Esophagus squamous epithelium (tissue), 4 donors: Measurements from ENCODE around the gene CASK.

ENCODE experiments used
- CTCF ChIP-seq, 6 experiments: fragments of 450-650 bp in 4 of 6; fragments of 200-600 bp in 2 of 6; sonication (generic) in 2 of 6; IDR thresholded peaks; one replicate each; pipeline ENCODE4 v1.5.1; 2016 to 2019; ENCODE audit warnings: antibody characterized with exemption in 6 of 6, mild to moderate bottlenecking in 4 of 6, moderate library complexity in 4 of 6
- POLR2A ChIP-seq, 4 donors: fragments of 450-650 bp; IDR thresholded peaks; one replicate each; pipeline ENCODE4 v1.6.1; 2017; ENCODE audit warnings: antibody characterized with exemption in 4 of 4, mild to moderate bottlenecking in 4 of 4, moderate library complexity in 3 of 4

DNA sequence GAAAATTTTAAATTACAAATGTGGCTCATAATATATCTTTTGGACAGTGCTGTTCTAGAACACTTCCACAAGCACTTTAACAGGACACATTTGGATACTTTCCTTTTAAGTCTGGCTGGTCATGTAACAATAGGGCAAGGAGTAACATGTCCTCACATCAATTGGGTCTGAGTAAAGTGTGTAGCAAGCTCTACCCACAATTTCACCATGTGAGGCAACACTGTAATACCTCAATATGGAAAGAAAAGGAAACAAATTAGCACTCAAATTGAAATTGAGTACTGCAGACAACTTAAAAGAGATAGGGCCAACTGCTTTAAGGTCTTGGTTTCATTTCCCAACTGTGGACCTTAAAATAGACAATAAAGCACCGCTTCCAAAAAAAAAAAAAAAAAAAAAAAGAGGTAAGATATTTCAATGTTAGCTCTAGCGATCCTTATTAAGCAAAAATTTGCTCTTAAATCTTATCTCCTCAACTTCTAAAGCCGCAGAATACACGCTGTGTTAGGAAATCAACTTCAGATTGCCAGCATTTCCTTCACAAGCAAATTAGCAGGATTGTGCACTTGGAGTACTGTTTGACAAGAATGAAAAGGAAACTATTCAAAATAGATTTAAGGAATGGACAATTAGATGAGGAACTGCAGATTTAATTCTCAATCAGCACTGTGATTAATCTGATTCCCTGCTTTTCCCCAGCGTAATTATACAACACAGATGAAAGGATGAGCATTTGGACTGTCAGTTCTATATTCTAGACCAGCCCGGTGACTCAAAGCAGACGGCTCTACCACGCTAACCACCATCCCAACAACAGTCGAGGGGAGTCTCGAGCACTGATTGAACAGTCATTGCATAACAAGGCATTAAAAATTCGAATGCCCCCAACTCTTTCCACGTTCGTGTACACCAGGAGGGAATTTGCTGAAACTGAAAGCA lies 1.6 kb downstream of the CASK start:
- TF ChIP-seq CTCF (IDR thresholded peaks at IDR 0.05) (no peak), POLR2A (IDR thresholded peaks at IDR 0.05) (no peak)
